PC-3 (cell line): ENCODE results near the gene BACH1.

Source experiments
- EZH2 ChIP-seq: fragments of 300-600 bp; sonication (generic); IDR thresholded peaks from one replicate; pipeline ENCODE4 v1.6.1; 2017; ENCODE audit warnings: antibody characterized with exemption, mild to moderate bottlenecking, low read length; ENCODE audit not compliant: unreplicated experiment
- EZH2phosphoT487 ChIP-seq: fragments of 300-600 bp; sonication (generic); IDR thresholded peaks from 2 replicates; pipeline ENCODE4 v1.6.1; 2018; ENCODE audit warnings: mild to moderate bottlenecking, antibody characterized with exemption, low read length, borderline replicate concordance
- TF ChIP-seq, protein P1 (sequence below): fragments of 300-600 bp; sonication (generic); conservative IDR thresholded peaks from 2 replicates; pipeline ENCODE4 v1.5.1; 2017; ENCODE audit warnings: antibody characterized with exemption, low read depth, mild to moderate bottlenecking, low read length

GRCh38 chr21:29313662-29314408 is 15.1 kb downstream of the BACH1 start:
- TF ChIP-seq, protein P1, sequence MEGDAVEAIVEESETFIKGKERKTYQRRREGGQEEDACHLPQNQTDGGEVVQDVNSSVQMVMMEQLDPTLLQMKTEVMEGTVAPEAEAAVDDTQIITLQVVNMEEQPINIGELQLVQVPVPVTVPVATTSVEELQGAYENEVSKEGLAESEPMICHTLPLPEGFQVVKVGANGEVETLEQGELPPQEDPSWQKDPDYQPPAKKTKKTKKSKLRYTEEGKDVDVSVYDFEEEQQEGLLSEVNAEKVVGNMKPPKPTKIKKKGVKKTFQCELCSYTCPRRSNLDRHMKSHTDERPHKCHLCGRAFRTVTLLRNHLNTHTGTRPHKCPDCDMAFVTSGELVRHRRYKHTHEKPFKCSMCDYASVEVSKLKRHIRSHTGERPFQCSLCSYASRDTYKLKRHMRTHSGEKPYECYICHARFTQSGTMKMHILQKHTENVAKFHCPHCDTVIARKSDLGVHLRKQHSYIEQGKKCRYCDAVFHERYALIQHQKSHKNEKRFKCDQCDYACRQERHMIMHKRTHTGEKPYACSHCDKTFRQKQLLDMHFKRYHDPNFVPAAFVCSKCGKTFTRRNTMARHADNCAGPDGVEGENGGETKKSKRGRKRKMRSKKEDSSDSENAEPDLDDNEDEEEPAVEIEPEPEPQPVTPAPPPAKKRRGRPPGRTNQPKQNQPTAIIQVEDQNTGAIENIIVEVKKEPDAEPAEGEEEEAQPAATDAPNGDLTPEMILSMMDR: no peak
- TF ChIP-seq EZH2 (no peak), EZH2phosphoT487 (no peak)
